MCF 10A (cell line): ENCODE data around the gene PSMF1. TPM values are rescaled to one million over a fixed set of nuclear protein-coding genes. Genes with fewer than 3 reads are reported as not detected.

ENCODE experiments used
- BruUV-seq: library from RNA; stranded (reverse); fragments of 400-500 nt; replicated peaks from 2 replicates; lab custom pipeline; 2021; lab: Mats Ljungman, UMichigan
- CTCF ChIA-PET: fragments of 300-600 bp; sonication (Branson Sonifier 250); formaldehyde crosslinking; extraction: SDS; loops from one replicate; lab custom pipeline; 2021; ENCODE audit warnings: antibody characterized with exemption, inconsistent platforms; lab: Yijun Ruan, JAX
- POLR2A ChIA-PET: fragments of 300-600, 350-650 bp; sonication (Branson Sonifier 250); formaldehyde crosslinking; extraction: SDS; loops from one replicate; lab custom pipeline; 2020; ENCODE audit warnings: antibody characterized with exemption, inconsistent platforms; lab: Yijun Ruan, JAX
- DNase-seq: peaks from one replicate; pipeline ENCODE4 v3.0.0-alpha.2; 2018; ENCODE audit not compliant: unreplicated experiment
- H3K27ac Mint-ChIP-seq: one replicate; pipeline ENCODE4 v1.8.0; 2022; ENCODE audit warnings: mild to moderate bottlenecking, low read depth, mixed read lengths; ENCODE audit not compliant: unreplicated experiment
- H3K27me3 Mint-ChIP-seq: one replicate; pipeline ENCODE4 v1.8.0; 2022; ENCODE audit warnings: mixed read lengths; ENCODE audit not compliant: insufficient read depth, unreplicated experiment
- H3K36me3 Mint-ChIP-seq: one replicate; pipeline ENCODE4 v1.8.0; 2022; ENCODE audit warnings: mild to moderate bottlenecking, moderate library complexity, mixed read lengths; ENCODE audit not compliant: insufficient read depth, unreplicated experiment
- H3K4me1 Mint-ChIP-seq: one replicate; pipeline ENCODE4 v1.8.0; 2022; ENCODE audit warnings: mixed read lengths; ENCODE audit not compliant: insufficient read depth, unreplicated experiment
- H3K4me3 Mint-ChIP-seq: one replicate; pipeline ENCODE4 v1.8.0; 2022; ENCODE audit warnings: mild to moderate bottlenecking, moderate library complexity, mixed read lengths; ENCODE audit not compliant: unreplicated experiment
- H3K9me3 Mint-ChIP-seq: one replicate; pipeline ENCODE4 v1.8.0; 2022; ENCODE audit warnings: mixed read lengths; ENCODE audit not compliant: unreplicated experiment
- intact Hi-C: fragments of 100-400 bp; cut with micrococcal nuclease; formaldehyde crosslinking; loops from 2 replicates; pipeline ENCODE4 v1.14.1; 2022
- total RNA-seq: library from RNA; stranded (reverse); gene quantifications from 2 replicates; pipeline ENCODE4 v1.2.3, GENCODE V29; 2022
- TF ChIP-seq, protein P1 (sequence below): fragments of 200-600 bp; IDR thresholded peaks from one replicate; pipeline ENCODE4 v1.8.0; 2022; ENCODE audit warnings: antibody characterized with exemption, mild to moderate bottlenecking; ENCODE audit not compliant: unreplicated experiment

Gene PSMF1
- total RNA-seq, 1 experiment from 2014 or later = 207 TPM

GRCh38 chr20:1180949-1181348 lies 62.5 kb downstream of the PSMF1 start:
- Mint-ChIP-seq H3K4me1 (no peaks in the 10 kb centered on the region), H3K36me3 (peaks cover 5% of the 10 kb centered on the region), H3K9me3 (no peaks in the 10 kb centered on the region), H3K4me3 (no peak overlapping the region), H3K27ac (no peak overlapping the region), H3K27me3 (peaks cover 28% of the 10 kb centered on the region)
- CTCF ChIA-PET = interaction anchor here (0.5 kb wide), 1 partner anchor 225 kb away, joined by 3 read pairs; no protein-coding TSS in a partner anchor
- DNase-seq = no peak
- intact Hi-C loops = no loop called here
- TF ChIP-seq, protein P1, sequence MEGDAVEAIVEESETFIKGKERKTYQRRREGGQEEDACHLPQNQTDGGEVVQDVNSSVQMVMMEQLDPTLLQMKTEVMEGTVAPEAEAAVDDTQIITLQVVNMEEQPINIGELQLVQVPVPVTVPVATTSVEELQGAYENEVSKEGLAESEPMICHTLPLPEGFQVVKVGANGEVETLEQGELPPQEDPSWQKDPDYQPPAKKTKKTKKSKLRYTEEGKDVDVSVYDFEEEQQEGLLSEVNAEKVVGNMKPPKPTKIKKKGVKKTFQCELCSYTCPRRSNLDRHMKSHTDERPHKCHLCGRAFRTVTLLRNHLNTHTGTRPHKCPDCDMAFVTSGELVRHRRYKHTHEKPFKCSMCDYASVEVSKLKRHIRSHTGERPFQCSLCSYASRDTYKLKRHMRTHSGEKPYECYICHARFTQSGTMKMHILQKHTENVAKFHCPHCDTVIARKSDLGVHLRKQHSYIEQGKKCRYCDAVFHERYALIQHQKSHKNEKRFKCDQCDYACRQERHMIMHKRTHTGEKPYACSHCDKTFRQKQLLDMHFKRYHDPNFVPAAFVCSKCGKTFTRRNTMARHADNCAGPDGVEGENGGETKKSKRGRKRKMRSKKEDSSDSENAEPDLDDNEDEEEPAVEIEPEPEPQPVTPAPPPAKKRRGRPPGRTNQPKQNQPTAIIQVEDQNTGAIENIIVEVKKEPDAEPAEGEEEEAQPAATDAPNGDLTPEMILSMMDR = no peak
- no TSS peak for BruUV-seq
- POLR2A ChIA-PET = interaction anchor here (1.8 kb wide), 1 partner anchor 9 kb away, joined by 4 read pairs; no protein-coding TSS in a partner anchor

- no peaks in the 10 kb centered on the region for H3K36me3 Mint-ChIP-seq
- H3K27ac Mint-ChIP-seq = no peak overlapping the region
- no peak overlapping the region for H3K4me3 Mint-ChIP-seq
- ChIA-PET POLR2A (no interaction called here), CTCF (interaction anchor here (0.6 kb wide), 2 partner anchors 42 to 359 kb away, joined by 3 read pairs; no protein-coding TSS in a partner anchor)
- BruUV-seq = no TSS peak
- peaks cover 28% of the 10 kb centered on the region for H3K27me3 Mint-ChIP-seq
- no peaks in the 10 kb centered on the region for H3K4me1 Mint-ChIP-seq
- TF ChIP-seq, protein P1 = no peak
- intact Hi-C loops = no loop called here
- H3K9me3 Mint-ChIP-seq = no peaks in the 10 kb centered on the region
- DNase-seq = no peak
Measured at GRCh38 chr20:1182106-1182505, 63.7 kb downstream of the PSMF1 start.

DNA sequence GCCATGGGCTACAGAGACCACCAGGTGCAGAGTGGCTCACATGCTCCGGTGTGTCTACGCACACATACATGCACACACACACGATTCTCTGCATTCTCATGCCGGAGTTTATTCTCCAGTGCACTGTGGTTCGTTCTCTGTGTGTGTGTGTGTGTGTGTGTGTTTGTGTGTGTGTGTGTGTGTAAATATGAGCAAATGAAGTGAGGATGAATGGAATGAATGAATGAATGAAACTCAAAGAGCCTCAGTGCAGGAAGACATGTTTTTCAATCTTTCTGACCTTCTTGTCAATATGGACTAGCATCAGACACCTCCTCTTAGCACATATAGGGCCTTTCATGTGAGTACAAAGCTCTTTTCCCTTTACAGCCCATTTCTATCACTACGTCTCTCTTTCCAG lies 64.8 kb downstream of the PSMF1 start:
- BruUV-seq = no TSS peak
- peaks cover 28% of the 10 kb centered on the region for H3K27me3 Mint-ChIP-seq
- H3K9me3 Mint-ChIP-seq = no peaks in the 10 kb centered on the region
- intact Hi-C loops = no loop called here
- DNase-seq = no peak
- H3K4me3 Mint-ChIP-seq = no peak overlapping the region
- H3K36me3 Mint-ChIP-seq = no peaks in the 10 kb centered on the region
- H3K4me1 Mint-ChIP-seq = no peaks in the 10 kb centered on the region
- TF ChIP-seq, protein P1 = no peak
- POLR2A ChIA-PET = interaction anchor here (0.7 to 1.2 kb wide), 2 partner anchors 10 to 12 kb away, joined by 4 read pairs; no protein-coding TSS in a partner anchor
- CTCF ChIA-PET = interaction anchor here (0.7 to 1.3 kb wide), 2 partner anchors 30 to 1055 kb away, joined by 3 to 8 read pairs; no protein-coding TSS in a partner anchor
- no peak overlapping the region for H3K27ac Mint-ChIP-seq

GRCh38 chr20:1184260-1184637 lies 65.8 kb downstream of the PSMF1 start:
- no peaks in the 10 kb centered on the region for H3K4me1 Mint-ChIP-seq
- TF ChIP-seq, protein P1 = no peak
- H3K4me3 Mint-ChIP-seq = peak overlapping the region; percentile 48
- H3K27ac Mint-ChIP-seq = no peak overlapping the region
- POLR2A ChIA-PET = interaction anchor here (0.6 to 2.6 kb wide), 4 partner anchors 9 to 81 kb away, joined by 3 to 10 read pairs (median 4); no protein-coding TSS in a partner anchor
- no TSS peak for BruUV-seq
- peaks cover 28% of the 10 kb centered on the region for H3K27me3 Mint-ChIP-seq
- CTCF ChIA-PET = interaction anchor here (1.0 to 1.3 kb wide), 3 partner anchors 9 to 29 kb away, joined by 3 to 8 read pairs (median 4); no protein-coding TSS in a partner anchor
- DNase-seq = no peak
- intact Hi-C loops = no loop called here
- H3K9me3 Mint-ChIP-seq = no peaks in the 10 kb centered on the region
- no peaks in the 10 kb centered on the region for H3K36me3 Mint-ChIP-seq
